HFFc6 (cell line): ENCODE measurements around the gene SETBP1. TPM values are rescaled to one million over a fixed set of nuclear protein-coding genes. Genes with fewer than 3 reads are reported as not detected.

ENCODE experiments used
- DNase-seq: peaks from one replicate; pipeline ENCODE4 v3.0.0-alpha.2; 2018
- H3K27ac Mint-ChIP-seq: 2 replicates; pipeline ENCODE4 v1.8.0; 2020; ENCODE audit warnings: mild to moderate bottlenecking, mixed read lengths
- H3K27me3 Mint-ChIP-seq: 2 replicates; pipeline ENCODE4 v1.8.0; 2021; ENCODE audit warnings: mild to moderate bottlenecking, moderate library complexity, mixed read lengths; ENCODE audit not compliant: insufficient read depth
- H3K36me3 Mint-ChIP-seq: 2 replicates; pipeline ENCODE4 v1.8.0; 2021; ENCODE audit warnings: low read depth, mixed read lengths
- H3K4me1 Mint-ChIP-seq: 2 replicates; pipeline ENCODE4 v1.8.0; 2020; ENCODE audit warnings: low read depth, mixed read lengths
- H3K4me3 Mint-ChIP-seq: 2 replicates; pipeline ENCODE4 v1.8.0; 2020; ENCODE audit warnings: mild to moderate bottlenecking, moderate library complexity, mixed read lengths
- H3K9me3 Mint-ChIP-seq: 2 replicates; pipeline ENCODE4 v1.8.0; 2020; ENCODE audit warnings: mild to moderate bottlenecking, mixed read lengths
- total RNA-seq, 6 experiments: library from RNA; stranded (reverse); fragmentation: NEBNext Ultra II Directional; extraction: Animal tissue kit (Norgen Biotek cat#: 25700); gene quantifications; 2 replicates in 1 of 6; 3 replicates in 5 of 6; pipeline ENCODE4 v1.2.3, GENCODE V29; 2021
- TF ChIP-seq, protein P1 (sequence below): fragments of 200-600 bp; sonication (generic); IDR thresholded peaks from 2 replicates; pipeline ENCODE4 v1.5.0; 2021; ENCODE audit warnings: antibody characterized with exemption, mild to moderate bottlenecking

SETBP1 gene
- total RNA-seq, 6 experiments from 2014 or later, result 0.03 to 0.40 (median 0.09) TPM

DNA sequence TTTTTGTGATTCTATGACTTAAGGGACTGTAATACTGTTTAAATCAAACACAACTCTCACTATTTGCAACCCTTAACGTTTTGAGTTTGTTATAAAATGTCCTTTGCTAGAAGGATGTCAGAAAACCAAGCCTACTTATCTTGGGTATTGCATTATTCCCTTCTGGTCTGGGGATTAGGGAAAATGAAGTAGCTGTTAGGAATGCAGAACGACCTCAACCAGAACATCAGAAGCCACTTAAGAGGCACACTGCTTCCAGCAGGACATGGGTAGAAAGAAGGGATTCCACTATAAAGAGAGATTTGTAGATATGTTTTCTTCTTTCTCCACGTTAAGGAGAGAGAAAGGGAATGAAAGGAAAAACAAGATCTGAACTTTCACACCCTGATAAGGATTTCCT, 101.2 kb downstream of the SETBP1 start:
- Mint-ChIP-seq H3K27me3 (peaks cover 16% of the 10 kb centered on the region; the same call in 1 of the 2 replicates), H3K9me3 (no peaks in the 10 kb centered on the region; the same call in 1 of the 2 replicates), H3K4me3 (no peak overlapping the region), H3K36me3 (no peaks in the 10 kb centered on the region), H3K4me1 (no peaks in the 10 kb centered on the region), H3K27ac (no peak overlapping the region)
- DNase-seq, result no peak
- TF ChIP-seq, protein P1, sequence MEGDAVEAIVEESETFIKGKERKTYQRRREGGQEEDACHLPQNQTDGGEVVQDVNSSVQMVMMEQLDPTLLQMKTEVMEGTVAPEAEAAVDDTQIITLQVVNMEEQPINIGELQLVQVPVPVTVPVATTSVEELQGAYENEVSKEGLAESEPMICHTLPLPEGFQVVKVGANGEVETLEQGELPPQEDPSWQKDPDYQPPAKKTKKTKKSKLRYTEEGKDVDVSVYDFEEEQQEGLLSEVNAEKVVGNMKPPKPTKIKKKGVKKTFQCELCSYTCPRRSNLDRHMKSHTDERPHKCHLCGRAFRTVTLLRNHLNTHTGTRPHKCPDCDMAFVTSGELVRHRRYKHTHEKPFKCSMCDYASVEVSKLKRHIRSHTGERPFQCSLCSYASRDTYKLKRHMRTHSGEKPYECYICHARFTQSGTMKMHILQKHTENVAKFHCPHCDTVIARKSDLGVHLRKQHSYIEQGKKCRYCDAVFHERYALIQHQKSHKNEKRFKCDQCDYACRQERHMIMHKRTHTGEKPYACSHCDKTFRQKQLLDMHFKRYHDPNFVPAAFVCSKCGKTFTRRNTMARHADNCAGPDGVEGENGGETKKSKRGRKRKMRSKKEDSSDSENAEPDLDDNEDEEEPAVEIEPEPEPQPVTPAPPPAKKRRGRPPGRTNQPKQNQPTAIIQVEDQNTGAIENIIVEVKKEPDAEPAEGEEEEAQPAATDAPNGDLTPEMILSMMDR, result no peak

DNA sequence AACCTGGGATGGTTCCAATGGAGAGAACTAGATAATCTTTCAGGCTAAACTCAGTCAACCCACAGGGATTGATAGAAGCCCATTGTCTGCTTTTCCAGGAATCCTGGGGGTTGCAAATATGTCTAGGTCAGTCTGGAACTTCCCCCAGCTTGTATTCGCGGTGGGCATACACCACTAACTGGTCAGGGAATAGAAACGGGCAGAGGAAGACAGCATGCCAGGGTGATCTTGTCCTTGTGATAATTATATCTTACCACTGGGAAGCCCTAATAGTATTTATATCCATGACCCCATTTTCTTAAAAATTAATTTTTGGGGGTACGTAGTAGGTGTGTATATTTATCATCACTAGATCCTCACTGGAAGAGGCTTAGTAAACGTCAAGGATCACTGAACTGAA, 101.9 kb downstream of the SETBP1 start:
- Mint-ChIP-seq H3K27me3 (peaks cover 13% of the 10 kb centered on the region; the same call in 1 of the 2 replicates), H3K9me3 (no peaks in the 10 kb centered on the region; the same call in 1 of the 2 replicates), H3K27ac (no peak overlapping the region), H3K36me3 (no peaks in the 10 kb centered on the region), H3K4me3 (no peak overlapping the region), H3K4me1 (no peaks in the 10 kb centered on the region)
- TF ChIP-seq, protein P1, result no peak
- no peak for DNase-seq

DNA sequence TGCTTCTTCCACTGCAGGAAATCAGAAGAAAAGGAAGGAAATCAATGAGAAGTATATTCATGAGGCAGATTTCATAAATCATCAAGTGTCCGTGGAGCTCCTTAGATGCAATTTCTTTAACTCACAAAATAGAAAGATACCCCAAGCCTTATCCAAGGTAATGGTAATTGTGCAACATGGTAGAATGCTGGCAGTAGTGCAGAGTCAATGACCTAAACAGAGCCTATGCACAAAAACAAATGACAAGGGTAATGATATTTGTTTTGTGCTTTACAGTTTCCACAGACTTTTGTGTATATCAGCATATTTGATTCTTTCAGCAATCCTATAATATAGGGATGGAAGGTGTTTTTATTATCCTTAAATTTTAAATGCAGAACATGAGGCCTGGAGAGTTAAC, 102.7 kb downstream of the SETBP1 start:
- TF ChIP-seq, protein P1, result no peak
- H3K36me3 Mint-ChIP-seq, result no peaks in the 10 kb centered on the region
- no peaks in the 10 kb centered on the region for H3K4me1 Mint-ChIP-seq
- no peak overlapping the region for H3K27ac Mint-ChIP-seq
- no peaks in the 10 kb centered on the region for H3K9me3 Mint-ChIP-seq
- no peak for DNase-seq
- no peak overlapping the region for H3K4me3 Mint-ChIP-seq
- H3K27me3 Mint-ChIP-seq, result peaks cover 13% of the 10 kb centered on the region; the same call in 1 of the 2 replicates

DNA sequence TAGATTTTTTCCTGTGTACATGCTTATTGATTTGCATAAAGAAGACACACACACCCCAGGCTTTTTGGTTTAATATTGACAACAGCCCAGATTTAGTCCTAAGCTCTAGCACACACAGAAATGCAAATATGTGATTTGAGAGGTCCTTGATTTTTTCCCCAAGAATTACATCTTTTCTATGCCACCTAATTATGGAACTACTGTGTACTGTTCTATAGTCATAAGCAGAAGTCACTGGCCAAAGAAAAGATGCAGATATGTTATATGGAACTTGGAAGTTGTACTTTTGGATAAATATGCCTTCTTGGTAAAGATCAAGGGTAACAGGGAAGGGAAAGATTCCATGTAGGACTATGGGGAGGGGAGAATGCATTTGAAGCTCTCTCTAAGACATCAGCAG, 105.6 kb downstream of the SETBP1 start:
- peaks cover 5% of the 10 kb centered on the region; the same call in 1 of the 2 replicates for H3K4me1 Mint-ChIP-seq

DNA sequence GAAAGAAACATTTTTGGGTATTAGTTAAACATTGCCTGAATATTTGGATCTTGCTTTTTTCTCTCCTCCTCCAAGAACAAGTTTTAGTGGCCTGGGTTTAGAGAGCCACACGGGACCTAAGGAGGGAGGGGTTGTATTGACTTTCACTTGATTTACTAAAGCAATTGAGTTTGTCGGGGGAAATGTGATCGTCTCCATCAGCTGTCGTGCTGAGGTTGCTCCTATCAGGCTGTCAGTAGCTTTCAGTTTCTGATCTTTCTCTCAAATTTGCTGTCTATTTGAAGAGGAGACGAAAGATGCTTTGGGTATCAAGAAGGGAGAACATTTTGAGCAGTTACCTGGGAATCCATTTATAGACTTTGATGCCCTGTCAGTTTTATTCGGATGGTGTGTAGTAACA, 106.0 kb downstream of the SETBP1 start:
- Mint-ChIP-seq H3K36me3 (no peaks in the 10 kb centered on the region), H3K4me1 (peaks cover 5% of the 10 kb centered on the region; the same call in 1 of the 2 replicates), H3K27me3 (no peaks in the 10 kb centered on the region), H3K4me3 (no peak overlapping the region), H3K9me3 (no peaks in the 10 kb centered on the region; the same call in 1 of the 2 replicates), H3K27ac (no peak overlapping the region)
- no peak for DNase-seq
- TF ChIP-seq, protein P1, result no peak

More for the DNA sequence above, 105.6 kb downstream of the SETBP1 start:
- Mint-ChIP-seq H3K36me3 (no peaks in the 10 kb centered on the region), H3K27me3 (no peaks in the 10 kb centered on the region), H3K4me3 (no peak overlapping the region), H3K9me3 (no peaks in the 10 kb centered on the region; the same call in 1 of the 2 replicates), H3K27ac (no peak overlapping the region)
- DNase-seq, result no peak
- TF ChIP-seq, protein P1, result no peak
